ENCODE data around the gene VMA21. TPM values are rescaled to one million over a fixed set of nuclear protein-coding genes. Genes with fewer than 3 reads are reported as not detected.

VMA21 gene
- 10 to 100 TPM; 42.1 to 50.4 (median 46.6) TPM for total RNA-seq (2021; fragmentation: NEBNext Ultra II Directional; extraction: Animal tissue kit (Norgen Biotek cat#: 25700))
- long read RNA-seq, full-length matches to known transcripts: 31 of 40 reads
- long read RNA-seq, partial matches to known transcripts: 0 of 40 reads
- long read RNA-seq, other reads (novel, unspliced or antisense): 9 of 40 reads

- Mint-ChIP-seq H3K4me3 (peak within 1 kb of the TSS; percentile 95), H3K36me3 (ENCODE audit: low read depth) (no peaks in the 10 kb centered on the region), H3K9me3 (no peaks in the 10 kb centered on the region), H3K27ac (peak within 1 kb of the TSS; percentile 95), H3K27me3 (ENCODE audit: insufficient read depth) (no peaks in the 10 kb centered on the region), H3K4me1 (ENCODE audit: low read depth) (peaks cover 34% of the 10 kb centered on the region)
- no peak for TF ChIP-seq CTCF (IDR thresholded peaks at IDR 0.05)
- DNase-seq: peak; percentile 77
Observed at GRCh38 chrX:151396825-151397740, at the start of gene VMA21. TSS of gene VMA21 (plus strand) at chrX:151397206. CDS start at chrX:151397309, 103 bp downstream.

GRCh38 chrX:151359341-151359740 is 37.7 kb upstream of the VMA21 start:
- no peak for TF ChIP-seq CTCF (IDR thresholded peaks at IDR 0.05)
- DNase-seq: no peak
- Mint-ChIP-seq H3K4me1 (ENCODE audit: low read depth) (no peaks in the 10 kb centered on the region), H3K36me3 (ENCODE audit: low read depth) (no peaks in the 10 kb centered on the region), H3K9me3 (no peaks in the 10 kb centered on the region), H3K4me3 (no peak overlapping the region), H3K27me3 (ENCODE audit: insufficient read depth) (peaks cover 5% of the 10 kb centered on the region), H3K27ac (no peak overlapping the region)

GRCh38 chrX:151359931-151360871 is 36.8 kb upstream of the VMA21 start:
- H3K27me3 Mint-ChIP-seq (ENCODE audit: insufficient read depth): peaks cover 4% of the 10 kb centered on the region
- peak overlapping the region; percentile 54 for H3K4me3 Mint-ChIP-seq
- H3K36me3 Mint-ChIP-seq (ENCODE audit: low read depth): no peaks in the 10 kb centered on the region
- no peaks in the 10 kb centered on the region for H3K9me3 Mint-ChIP-seq
- no peaks in the 10 kb centered on the region for H3K4me1 Mint-ChIP-seq (ENCODE audit: low read depth)
- TF ChIP-seq CTCF (IDR thresholded peaks at IDR 0.05): peak; percentile 71
- DNase-seq: no peak
- H3K27ac Mint-ChIP-seq: no peak overlapping the region

- H3K36me3 Mint-ChIP-seq (ENCODE audit: low read depth): no peaks in the 10 kb centered on the region
- no peaks in the 10 kb centered on the region for H3K4me1 Mint-ChIP-seq (ENCODE audit: low read depth)
- peaks cover 5% of the 10 kb centered on the region for H3K27me3 Mint-ChIP-seq (ENCODE audit: insufficient read depth)
- H3K27ac Mint-ChIP-seq: no peak overlapping the region
- no peak overlapping the region for H3K4me3 Mint-ChIP-seq
- no peak for TF ChIP-seq CTCF (IDR thresholded peaks at IDR 0.05)
- no peaks in the 10 kb centered on the region for H3K9me3 Mint-ChIP-seq
- DNase-seq: no peak
Observed at GRCh38 chrX:151363316-151363715, 33.7 kb upstream of the VMA21 start.

- Mint-ChIP-seq H3K9me3 (no peaks in the 10 kb centered on the region), H3K27me3 (ENCODE audit: insufficient read depth) (peaks cover 1% of the 10 kb centered on the region), H3K4me1 (ENCODE audit: low read depth) (no peaks in the 10 kb centered on the region), H3K4me3 (no peak overlapping the region), H3K36me3 (ENCODE audit: low read depth) (no peaks in the 10 kb centered on the region), H3K27ac (no peak overlapping the region)
- no peak for DNase-seq
- TF ChIP-seq CTCF (IDR thresholded peaks at IDR 0.05): no peak
Observed at GRCh38 chrX:151365579-151365978, 31.4 kb upstream of the VMA21 start.

All from HFFc6 (cell line).